ENCODE data around the gene CEND1.

The CEND1 gene

GRCh38 chr11:798093-798713 is 8.3 kb upstream of the CEND1 start, which contains the start of gene SLC25A22:
TSS of gene SLC25A22 (minus strand) at chr11:798281. CDS start at chr11:795006, 3,275 bp downstream.
- intact Hi-C loops (cut with DNase I): no loop called here

GRCh38 chr11:797296-798092 is 7.6 kb upstream of the CEND1 start:
- intact Hi-C loops (cut with DNase I): no loop called here

More at GRCh38 chr11:798093-798713, 8.3 kb upstream of the CEND1 start, which contains the start of gene SLC25A22:
- peak; percentile 64 to 97 (median 75) for DNase-seq

GRCh38 chr11:796565-797295 is 6.8 kb upstream of the CEND1 start:
- intact Hi-C loops (cut with DNase I): no loop called here
- DNase-seq: no peak

More at GRCh38 chr11:797296-798092, 7.6 kb upstream of the CEND1 start:
- peak in 9 of 10 donors; percentile 56 to 96 (median 78) for DNase-seq

GRCh38 chr11:795634-796564 is 6.0 kb upstream of the CEND1 start:
- intact Hi-C loops (cut with DNase I): no loop called here
- DNase-seq: peak in 3 of 10 donors; percentile 41 to 78 (median 48)

GRCh38 chr11:794766-795633 is 5.1 kb upstream of the CEND1 start:
- peak in 2 of 10 donors; percentile 91 to 93 for DNase-seq
- intact Hi-C loops (cut with DNase I): no loop called here

- intact Hi-C loops (cut with DNase I): no loop called here
- DNase-seq: peak in 1 of 10 donors; percentile 86
These were observed 4.3 kb upstream of the CEND1 start for GRCh38 chr11:794013-794765.

GRCh38 chr11:793556-793955 is 3.7 kb upstream of the CEND1 start:
- intact Hi-C loops (cut with DNase I): no loop called here
- DNase-seq: peak in 1 of 10 donors; percentile 79

- peak in 1 of 10 donors; percentile 62 for DNase-seq
- intact Hi-C loops (cut with DNase I): no loop called here
These were observed 3.0 kb upstream of the CEND1 start for GRCh38 chr11:792873-793272.

GRCh38 chr11:792535-792821 is 2.6 kb upstream of the CEND1 start:
- no peak for DNase-seq
- intact Hi-C loops (cut with DNase I): no loop called here

GRCh38 chr11:791658-792534 is 2.0 kb upstream of the CEND1 start:
- DNase-seq: peak in 1 of 10 donors; percentile 82
- intact Hi-C loops (cut with DNase I): no loop called here

- intact Hi-C loops (cut with DNase I): no loop called here
- peak in 1 of 10 donors; percentile 70 for DNase-seq
These were observed 1.1 kb upstream of the CEND1 start for GRCh38 chr11:790721-791564.

- intact Hi-C loops (cut with DNase I): no loop called here
- DNase-seq: no peak
These were observed 643 bp downstream of the CEND1 start for GRCh38 chr11:788953-789940.

- intact Hi-C loops (cut with DNase I): no loop called here
These were observed 1.8 kb downstream of the CEND1 start for GRCh38 chr11:788009-788640.

GRCh38 chr11:787084-787675 is 2.7 kb downstream of the CEND1 start:
- intact Hi-C loops (cut with DNase I): no loop called here
- no peak for DNase-seq

More at GRCh38 chr11:788009-788640, 1.8 kb downstream of the CEND1 start:
- no peak for DNase-seq

All from posterior cingulate gyrus (tissue), 11 donors.